Hematopoietic multipotent progenitor cell treated with erythropoietin and hydrocortisone succinate and interleukin-3 and kit ligand, for 8 days (in vitro differentiated cells): ENCODE results near the gene RASGRF1.

Source experiments
- DNase-seq: peaks from one replicate; pipeline ENCODE4 v3.0.0-alpha.2; 2015

The RASGRF1 gene

DNA sequence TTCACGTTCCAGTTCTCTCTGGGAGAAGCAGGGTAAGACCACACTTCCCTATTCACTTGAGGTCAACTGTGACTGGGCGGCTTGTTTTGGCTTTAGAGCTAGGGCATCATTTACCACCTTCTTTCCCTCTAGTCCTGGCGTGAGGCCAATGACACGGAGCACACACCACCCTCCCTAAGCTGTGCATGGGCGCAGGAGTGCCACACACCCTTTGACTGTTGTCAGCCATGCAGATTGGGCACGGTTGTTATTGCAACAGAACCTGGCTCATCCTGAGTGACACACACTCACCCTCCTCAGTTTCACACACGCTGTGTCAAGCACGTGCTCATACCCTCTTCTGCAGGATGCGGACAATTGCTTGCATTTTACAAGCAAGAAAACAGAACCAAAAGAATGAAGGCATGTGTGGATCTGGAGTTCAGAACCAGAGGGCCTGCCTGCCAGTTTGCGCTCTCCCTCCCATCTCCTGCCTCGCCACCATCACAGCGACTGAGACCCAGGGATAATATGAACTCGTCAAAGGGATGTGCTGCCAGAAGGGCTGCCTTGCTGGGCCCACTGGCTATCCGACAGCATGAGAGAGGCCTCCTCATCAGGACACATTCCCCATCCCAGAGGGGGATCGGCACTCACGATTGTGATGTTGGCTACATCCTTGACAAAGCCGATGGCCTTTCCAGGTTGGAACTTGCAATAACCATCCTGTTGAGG lies 163.3 kb downstream of the RASGRF1 start:
- no peak for DNase-seq

DNA sequence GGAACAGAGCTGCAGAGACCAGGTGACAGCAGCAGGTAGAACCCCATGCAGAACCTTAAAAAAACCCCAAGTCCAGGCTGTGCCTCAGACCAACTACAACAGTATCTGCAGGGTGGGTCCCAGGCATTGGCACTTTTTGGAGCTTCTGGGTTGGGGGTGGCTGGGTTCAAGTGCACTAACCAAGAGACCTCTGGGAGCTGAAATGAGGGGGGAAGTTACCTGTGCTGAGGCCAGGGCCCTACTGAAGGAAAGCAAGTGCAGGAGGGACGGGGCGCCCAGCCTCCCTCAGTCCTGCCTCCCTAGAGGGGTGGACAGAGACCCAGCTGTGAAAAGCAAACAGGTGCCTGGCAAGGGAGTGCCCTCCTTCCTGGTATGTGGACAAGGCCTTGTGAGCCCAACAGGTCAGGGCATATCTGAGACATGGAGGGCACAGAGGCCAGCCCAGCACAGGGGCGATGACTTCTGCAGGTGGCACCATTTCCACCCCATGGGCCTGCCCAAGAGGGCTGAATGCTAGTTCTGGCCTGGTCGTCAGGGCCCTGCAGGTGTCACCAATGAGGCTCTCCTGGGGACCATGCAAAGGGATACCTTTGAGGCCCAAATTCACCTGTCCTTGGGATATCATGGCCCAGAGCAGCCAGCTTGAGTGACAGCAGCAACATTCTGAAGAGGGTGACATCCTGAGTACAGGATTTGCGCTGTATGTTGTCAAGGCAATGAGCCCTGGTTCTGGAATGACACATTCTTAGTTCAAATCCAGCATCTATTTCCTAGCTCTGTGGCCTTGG lies 164.4 kb downstream of the RASGRF1 start:
- no peak for DNase-seq

DNA sequence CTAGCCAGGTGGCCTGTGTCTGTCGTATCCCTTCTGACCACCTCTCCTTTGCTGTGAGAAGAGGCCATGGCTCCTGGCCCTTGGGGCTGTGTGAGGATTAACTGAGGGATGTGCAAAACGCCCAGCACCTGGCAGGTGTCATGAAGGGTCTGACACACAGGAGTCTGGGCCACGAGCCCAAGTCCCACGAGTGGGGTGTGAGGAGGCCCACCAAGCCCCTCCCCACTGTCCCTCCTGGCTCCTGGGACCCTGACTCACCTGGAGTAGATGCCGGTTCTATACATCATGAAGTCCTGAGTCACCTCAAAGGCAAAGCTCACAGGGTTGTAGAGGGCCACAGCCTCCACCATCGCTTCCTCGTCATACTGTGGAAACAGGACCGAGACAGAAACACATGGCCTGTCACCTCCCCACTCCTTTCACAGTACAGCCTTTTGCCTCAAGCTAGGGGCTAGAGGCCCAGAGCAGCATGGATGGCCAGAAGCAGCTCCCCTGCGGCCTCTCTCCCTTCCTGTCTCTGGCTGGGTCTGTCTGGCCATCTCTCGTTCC lies 165.4 kb downstream of the RASGRF1 start:
- no peak for DNase-seq

DNA sequence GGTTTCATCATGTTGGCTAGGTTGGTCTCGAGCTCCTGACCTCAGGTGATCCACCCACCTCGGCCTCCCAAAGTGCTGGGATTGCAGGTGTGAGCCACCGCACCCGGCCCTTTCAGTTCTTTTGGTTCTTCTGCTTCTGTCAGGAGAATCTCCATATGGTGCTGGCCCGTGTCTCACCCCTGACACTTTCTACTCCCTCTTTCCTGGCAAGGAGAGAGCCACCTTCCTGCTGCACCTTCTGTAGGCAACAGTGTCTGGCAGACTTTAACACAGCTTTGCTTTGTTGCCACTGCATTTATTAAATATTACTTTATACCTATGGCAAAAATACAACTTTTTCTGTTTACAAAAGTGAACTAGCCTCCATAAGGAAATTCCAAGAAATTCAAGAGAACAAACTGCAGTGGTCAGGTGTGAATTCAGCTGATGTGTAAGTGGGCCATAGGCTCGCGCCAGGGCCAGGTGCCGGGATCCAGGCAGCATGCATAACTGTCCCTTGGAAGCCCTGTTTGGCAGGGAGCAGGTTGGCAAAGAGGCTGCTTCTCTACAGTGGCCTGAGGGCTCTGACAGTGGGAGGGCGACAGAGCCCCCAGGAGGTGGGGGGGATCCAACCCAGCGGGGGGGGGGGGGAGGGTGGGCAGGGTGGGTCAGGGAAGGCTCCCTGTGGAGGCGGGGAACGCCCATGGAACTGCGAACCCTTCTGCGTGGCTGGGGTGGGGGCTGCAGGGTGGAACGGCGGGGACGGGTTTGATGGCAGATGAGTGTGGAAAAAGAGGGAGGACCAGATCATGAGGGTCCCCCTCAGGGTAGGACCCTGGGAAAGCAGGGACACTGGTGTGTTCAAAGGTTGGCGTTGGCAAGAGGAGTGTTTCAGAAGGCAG lies 166.9 kb downstream of the RASGRF1 start:
- no peak for DNase-seq

DNA sequence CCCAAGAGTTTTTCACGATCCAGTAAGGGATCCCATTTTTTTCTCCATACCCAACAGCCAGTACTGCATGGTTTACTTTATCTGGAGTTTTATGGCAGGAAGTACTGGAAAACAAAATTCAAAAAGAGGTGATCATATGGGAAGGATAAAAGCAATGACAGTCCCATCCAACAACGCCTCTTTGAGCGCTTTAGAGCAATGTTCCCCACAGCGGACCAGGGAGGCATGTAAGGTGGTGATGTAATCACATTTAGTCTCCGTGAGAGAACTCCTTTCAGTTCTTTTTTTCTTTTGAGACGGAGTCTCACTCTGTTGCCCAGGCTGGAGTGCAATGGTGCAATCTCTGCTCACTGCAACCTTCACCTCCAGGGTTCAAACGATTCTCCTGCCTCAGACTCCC lies 167.6 kb downstream of the RASGRF1 start:
- DNase-seq: no peak

DNA sequence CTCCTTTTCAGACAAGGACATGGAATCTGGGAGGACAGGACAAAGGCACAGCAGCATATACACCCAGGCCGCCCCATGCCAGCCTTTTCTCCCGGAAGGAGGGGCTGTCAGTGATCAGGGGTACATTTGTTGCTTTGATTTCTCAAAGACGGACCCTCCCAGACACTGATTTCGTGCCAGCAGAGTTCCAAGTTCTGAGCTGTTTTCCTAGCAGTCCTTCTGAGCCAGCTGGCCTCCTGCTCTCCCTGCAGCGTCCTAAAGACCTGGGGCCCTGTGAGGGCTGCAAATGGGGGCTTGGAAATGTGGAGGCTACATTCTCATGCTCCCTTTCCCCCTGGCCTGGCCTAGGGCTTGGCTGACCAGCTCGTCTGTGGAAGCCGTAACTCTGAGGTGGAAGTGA lies 168.1 kb downstream of the RASGRF1 start:
- DNase-seq: no peak

DNA sequence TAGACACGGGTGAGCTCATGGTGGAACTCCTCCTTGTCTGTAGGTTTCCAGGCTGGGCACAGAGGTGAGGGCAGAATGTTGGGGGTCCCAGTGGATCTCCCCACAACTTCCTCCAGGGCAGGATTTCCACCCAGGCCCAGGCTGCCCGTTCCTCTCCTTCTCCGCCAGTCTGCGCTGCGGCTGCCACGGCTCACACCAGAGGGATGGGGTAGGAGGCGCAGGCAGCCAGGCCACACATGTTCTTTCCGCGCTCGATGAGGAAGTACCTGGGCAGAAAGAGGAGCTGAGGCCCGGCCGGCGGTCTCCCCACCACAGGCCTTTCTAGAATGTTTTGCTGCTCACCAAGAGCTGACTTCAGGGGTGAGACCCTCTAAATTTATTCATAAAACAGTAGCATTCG lies 168.6 kb downstream of the RASGRF1 start:
- DNase-seq: no peak

DNA sequence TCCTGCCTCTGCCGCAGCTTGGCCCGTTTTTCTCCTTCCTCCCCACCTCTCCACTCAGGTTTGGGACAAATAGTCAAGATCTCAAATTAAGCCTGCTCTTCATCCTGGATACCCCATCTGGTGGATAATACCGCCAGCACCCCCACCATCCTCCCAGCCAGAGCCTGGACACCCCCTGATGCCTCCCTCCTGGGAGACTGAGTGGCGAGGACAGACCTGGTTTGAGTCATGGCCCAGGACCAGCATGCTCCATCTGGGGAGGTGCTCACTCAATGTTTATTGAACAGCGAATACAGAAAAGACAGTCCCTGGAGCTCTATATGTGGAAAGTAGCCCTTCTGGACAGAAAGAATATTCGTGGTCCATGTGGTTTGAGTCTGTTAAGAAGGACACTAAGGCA lies 169.1 kb downstream of the RASGRF1 start:
- no peak for DNase-seq

DNA sequence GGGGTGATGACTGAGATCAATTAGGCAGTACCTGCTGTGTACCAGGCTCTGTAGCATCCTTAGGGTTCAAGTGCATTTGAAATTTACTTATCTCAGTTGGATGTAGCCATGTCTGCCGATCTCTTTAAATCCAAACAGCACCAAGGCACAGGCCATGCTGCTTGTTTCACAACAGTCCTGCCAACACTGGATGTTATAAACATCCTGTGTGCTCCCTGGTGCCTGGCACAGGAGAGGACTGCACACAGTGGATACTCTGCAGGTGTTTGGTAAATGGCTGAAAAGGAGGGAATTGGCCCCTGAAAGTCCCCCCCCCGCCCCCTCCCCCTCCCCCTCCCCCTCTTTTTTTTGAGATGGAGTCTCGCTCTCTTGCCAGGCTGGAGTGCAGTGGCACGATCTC lies 172.7 kb downstream of the RASGRF1 start:
- DNase-seq: no peak

DNA sequence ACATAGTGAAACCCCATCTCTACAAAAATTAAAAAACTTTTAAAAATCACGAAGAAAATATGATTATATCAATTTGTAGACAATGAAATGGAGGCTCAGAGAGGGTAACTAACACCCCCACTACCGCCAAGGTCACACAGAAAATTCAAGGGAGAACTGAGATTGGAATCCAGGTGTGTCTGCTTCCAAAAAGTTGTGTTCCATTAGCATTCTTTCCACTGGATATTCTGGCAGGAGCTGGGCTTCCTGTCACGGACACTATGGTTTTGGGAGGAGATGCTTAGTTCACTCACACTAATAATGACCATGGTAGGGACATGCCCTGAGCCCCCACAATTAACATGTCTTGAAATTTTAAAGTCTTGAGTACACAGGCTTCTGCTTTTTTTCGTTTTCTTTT lies 174.5 kb downstream of the RASGRF1 start:
- no peak for DNase-seq

DNA sequence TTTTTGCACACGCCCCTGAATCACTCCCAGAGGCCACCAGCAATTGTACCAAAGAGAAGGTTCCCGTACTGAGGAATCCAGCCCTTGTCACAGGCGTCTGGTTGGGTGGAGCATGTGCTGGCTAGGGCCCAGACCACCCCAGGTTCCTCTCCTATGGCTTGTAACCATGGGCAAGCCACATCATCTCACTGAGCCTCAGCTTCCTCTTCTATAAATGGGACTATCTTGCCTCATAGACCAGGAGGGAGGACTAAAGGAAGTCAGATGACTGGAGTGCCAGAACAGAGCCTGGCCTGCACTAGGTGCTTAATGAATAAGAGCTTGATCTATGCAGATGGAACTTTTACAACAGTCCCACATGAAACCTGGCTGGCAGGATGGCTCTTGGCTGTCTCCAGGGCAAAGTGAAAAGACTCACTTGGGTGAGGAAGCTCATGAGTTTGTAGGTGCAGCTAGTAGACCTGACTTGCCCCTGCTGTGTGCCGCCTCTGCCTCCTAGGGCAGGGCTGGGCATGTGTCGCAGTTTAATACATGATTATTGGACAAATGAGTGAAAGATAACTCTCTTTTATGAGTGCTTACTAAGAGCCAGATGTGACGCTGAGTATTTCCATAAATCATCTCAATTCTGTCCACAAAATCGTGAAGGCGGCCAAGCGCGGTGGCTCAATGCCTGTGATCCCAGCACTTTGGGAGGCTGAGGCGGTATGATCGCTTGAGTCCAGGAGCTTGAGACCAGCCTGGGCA lies 175.1 kb downstream of the RASGRF1 start:
- DNase-seq: peak; percentile 32

DNA sequence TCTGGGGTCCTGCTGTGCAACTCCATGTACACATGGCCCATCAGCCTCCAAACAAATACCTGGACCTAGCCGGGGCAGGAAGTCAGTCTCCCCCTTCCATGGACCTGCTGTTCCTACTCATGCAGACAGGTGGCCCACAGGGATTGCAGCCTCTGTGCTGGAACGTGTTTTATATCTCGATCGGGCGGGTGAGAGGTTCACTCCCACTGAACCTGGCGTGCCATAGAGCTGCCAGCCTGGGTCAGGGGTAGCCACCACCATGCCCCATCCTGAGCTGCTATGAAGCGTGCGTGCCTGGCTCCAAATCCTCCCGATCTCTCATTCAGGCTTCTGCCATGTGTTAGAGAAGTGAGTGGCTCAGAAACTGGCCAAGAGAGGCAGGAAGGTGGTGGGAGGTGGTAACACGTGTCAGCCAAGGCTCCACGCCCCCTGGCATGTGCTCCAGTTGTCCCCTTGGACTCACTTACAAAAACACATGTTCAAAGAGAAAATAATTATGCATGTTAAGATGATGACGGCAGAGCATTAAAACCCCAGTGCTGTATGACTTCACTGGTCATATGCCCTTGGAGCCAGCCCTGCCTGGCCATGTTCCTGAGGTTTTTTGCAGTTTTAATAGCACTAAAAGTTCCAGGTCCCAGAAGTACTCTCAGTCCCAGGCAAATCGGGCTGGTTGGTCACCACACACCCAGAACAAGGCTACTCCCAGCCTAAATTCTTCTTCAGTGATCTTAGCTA lies 176.4 kb downstream of the RASGRF1 start:
- DNase-seq: no peak

DNA sequence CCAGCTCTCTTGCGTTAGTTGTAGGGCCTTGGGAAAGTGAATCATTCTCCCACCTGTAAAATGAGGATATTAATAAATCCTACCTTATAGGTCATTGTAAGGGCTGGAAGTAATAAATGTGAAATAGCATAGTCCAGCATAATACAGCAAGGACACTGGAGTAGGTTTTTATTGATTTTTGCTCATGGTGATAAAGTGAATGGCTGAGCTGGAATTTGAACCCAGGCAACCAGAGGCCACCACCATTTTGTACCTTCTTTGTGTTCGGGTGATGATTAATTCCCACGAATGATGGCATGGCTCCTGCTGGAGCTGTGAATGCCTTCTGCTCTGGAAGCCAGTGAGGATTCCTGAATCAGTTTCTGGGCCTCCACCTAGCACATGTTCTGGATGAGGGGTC lies 177.6 kb downstream of the RASGRF1 start:
- DNase-seq: no peak

DNA sequence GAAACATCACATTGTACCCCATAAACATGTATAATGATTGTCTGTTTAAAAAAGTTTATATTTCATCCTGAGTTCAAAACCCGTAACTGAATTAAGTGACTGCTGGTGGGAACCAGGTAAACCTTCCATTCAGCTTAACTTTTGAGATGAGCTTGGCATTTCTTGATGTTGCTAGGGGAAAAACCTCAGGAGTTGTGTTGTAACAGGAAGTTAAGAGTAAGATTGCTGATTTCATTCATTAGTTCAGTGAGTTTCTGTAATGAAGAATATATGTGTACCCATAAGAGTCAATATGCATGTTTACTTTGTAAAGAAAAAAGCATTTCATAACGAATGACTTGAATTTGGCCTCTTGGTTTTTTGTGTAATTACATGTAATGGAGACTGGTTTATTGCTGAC lies 178.3 kb downstream of the RASGRF1 start:
- DNase-seq: no peak

DNA sequence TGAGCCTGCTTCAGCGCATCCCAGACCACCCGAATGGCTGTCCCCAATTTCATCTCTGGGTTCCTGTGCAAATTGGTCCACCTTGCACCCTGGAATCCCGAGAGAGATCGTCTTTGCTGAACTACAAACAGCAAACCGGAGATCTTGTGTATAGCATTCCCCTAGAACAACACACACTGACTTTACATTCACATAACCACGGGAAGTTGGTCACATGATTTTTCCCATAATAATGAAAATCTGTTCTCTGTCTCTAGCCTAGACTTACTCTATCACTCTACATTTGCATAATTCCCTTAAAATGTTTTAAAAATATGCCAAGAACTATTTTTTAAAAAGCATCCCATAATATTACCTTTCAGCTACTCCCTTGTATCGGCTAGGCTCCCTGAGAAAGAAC lies 180.3 kb downstream of the RASGRF1 start:
- no peak for DNase-seq
